ENCODE measurements around the gene OBI1.

Gene OBI1, protein sequence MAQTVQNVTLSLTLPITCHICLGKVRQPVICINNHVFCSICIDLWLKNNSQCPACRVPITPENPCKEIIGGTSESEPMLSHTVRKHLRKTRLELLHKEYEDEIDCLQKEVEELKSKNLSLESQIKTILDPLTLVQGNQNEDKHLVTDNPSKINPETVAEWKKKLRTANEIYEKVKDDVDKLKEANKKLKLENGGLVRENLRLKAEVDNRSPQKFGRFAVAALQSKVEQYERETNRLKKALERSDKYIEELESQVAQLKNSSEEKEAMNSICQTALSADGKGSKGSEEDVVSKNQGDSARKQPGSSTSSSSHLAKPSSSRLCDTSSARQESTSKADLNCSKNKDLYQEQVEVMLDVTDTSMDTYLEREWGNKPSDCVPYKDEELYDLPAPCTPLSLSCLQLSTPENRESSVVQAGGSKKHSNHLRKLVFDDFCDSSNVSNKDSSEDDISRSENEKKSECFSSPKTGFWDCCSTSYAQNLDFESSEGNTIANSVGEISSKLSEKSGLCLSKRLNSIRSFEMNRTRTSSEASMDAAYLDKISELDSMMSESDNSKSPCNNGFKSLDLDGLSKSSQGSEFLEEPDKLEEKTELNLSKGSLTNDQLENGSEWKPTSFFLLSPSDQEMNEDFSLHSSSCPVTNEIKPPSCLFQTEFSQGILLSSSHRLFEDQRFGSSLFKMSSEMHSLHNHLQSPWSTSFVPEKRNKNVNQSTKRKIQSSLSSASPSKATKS

GRCh38 chr13:78658630-78659449 is at the start of gene OBI1:
OBI1 (minus strand) TSS chr13:78659155; CDS start chr13:78659120, 35 bp downstream.
- no peaks in the 10 kb centered on the region for H3K4me1 ChIP-seq (ENCODE audit: control insufficient read depth, insufficient read depth, low read length)
- no peaks in the 10 kb centered on the region for H3K36me3 ChIP-seq (ENCODE audit: control insufficient read depth in 2 of 2, insufficient read depth in 1 of 2, low read length in 2 of 2)
- no peaks in the 10 kb centered on the region for H3K9me3 ChIP-seq (ENCODE audit: control insufficient read depth, insufficient read depth, low read depth, low read length)
- POLR2A ChIA-PET: interaction anchor here (0.6 to 0.8 kb wide), 2 partner anchors 13 to 55 kb away, joined by 3 to 7 read pairs; partner anchors contain the start of gene POU4F1
- peak within 1 kb of the TSS; percentile 66 for H3K4me3 ChIP-seq (ENCODE audit: low read depth, low read length)
- CTCF ChIA-PET: no interaction called here
- H3K27ac ChIP-seq (ENCODE audit: extremely low read depth, low read depth, low read length): peak within 1 kb of the TSS; percentile 80
- TF ChIP-seq BCL11B (tag by site-specific recombination; IDR thresholded peaks at IDR 0.05; ENCODE audit: low read depth): no peak
- 0 out of 2 replicates have a peak, but pooled peaks have one; percentile 25 for TF ChIP-seq INSM2 (tag by site-specific recombination; IDR thresholded peaks at IDR 0.05)
- peak; percentile 67 for TF ChIP-seq ZNF335 (tag by site-specific recombination; conservative IDR thresholded peaks at IDR 0.05)
- no peak for TF ChIP-seq ZNF747 (tag by site-specific recombination; IDR thresholded peaks at IDR 0.05)
- no peak for TF ChIP-seq ZNF274 (IDR thresholded peaks at IDR 0.05; ENCODE audit: low read length)
- no peak for TF ChIP-seq ZNF274 (tag by site-specific recombination; IDR thresholded peaks at IDR 0.05; ENCODE audit: borderline replicate concordance)
- no peak for TF ChIP-seq OVOL3 (tag by site-specific recombination; IDR thresholded peaks at IDR 0.05)
- peak; percentile 51; the same call in 1 of the 2 replicates for TF ChIP-seq ZBTB8A (tag by site-specific recombination; IDR thresholded peaks at IDR 0.05)
- no peak for TF ChIP-seq ZNF19 (tag by site-specific recombination; IDR thresholded peaks at IDR 0.05; ENCODE audit: low read depth)
- TF ChIP-seq ZNF423 (tag by site-specific recombination; IDR thresholded peaks at IDR 0.05): peak; percentile 72; the same call in 1 of the 2 replicates
- TF ChIP-seq TSHZ1 (tag by site-specific recombination; IDR thresholded peaks at IDR 0.05; ENCODE audit: borderline replicate concordance): no peak
- TF ChIP-seq, protein P1, sequence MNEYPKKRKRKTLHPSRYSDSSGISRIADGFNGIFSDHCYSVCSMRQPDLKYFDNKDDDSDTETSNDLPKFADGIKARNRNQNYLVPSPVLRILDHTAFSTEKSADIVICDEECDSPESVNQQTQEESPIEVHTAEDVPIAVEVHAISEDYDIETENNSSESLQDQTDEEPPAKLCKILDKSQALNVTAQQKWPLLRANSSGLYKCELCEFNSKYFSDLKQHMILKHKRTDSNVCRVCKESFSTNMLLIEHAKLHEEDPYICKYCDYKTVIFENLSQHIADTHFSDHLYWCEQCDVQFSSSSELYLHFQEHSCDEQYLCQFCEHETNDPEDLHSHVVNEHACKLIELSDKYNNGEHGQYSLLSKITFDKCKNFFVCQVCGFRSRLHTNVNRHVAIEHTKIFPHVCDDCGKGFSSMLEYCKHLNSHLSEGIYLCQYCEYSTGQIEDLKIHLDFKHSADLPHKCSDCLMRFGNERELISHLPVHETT (tag by site-specific recombination; IDR thresholded peaks at IDR 0.05): no peak
- peak; percentile 78 for TF ChIP-seq ZNF362 (tag by site-specific recombination; IDR thresholded peaks at IDR 0.05)
- TF ChIP-seq ZNF157 (tag by site-specific recombination; IDR thresholded peaks at IDR 0.05): no peak
- peak; percentile 77 for TF ChIP-seq PRDM10 (tag by site-specific recombination; IDR thresholded peaks at IDR 0.05)
- TF ChIP-seq, protein P2, sequence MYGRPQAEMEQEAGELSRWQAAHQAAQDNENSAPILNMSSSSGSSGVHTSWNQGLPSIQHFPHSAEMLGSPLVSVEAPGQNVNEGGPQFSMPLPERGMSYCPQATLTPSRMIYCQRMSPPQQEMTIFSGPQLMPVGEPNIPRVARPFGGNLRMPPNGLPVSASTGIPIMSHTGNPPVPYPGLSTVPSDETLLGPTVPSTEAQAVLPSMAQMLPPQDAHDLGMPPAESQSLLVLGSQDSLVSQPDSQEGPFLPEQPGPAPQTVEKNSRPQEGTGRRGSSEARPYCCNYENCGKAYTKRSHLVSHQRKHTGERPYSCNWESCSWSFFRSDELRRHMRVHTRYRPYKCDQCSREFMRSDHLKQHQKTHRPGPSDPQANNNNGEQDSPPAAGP (tag by site-specific recombination; IDR thresholded peaks at IDR 0.05): peak; percentile 74; the same call in 1 of the 2 replicates
- no peak for TF ChIP-seq ZNF530 (tag by site-specific recombination; IDR thresholded peaks at IDR 0.05; ENCODE audit: low read depth)
- no peak for TF ChIP-seq ZNF521 (tag by site-specific recombination; IDR thresholded peaks at IDR 0.05)
- TF ChIP-seq, protein P3, sequence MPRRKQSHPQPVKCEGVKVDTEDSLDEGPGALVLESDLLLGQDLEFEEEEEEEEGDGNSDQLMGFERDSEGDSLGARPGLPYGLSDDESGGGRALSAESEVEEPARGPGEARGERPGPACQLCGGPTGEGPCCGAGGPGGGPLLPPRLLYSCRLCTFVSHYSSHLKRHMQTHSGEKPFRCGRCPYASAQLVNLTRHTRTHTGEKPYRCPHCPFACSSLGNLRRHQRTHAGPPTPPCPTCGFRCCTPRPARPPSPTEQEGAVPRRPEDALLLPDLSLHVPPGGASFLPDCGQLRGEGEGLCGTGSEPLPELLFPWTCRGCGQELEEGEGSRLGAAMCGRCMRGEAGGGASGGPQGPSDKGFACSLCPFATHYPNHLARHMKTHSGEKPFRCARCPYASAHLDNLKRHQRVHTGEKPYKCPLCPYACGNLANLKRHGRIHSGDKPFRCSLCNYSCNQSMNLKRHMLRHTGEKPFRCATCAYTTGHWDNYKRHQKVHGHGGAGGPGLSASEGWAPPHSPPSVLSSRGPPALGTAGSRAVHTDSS (tag by site-specific recombination; IDR thresholded peaks at IDR 0.05): no peak
